GM20000 (cell line): ENCODE measurements around the gene ZFYVE1.

Experiments used
- DNase-seq: peaks from one replicate; pipeline ENCODE4 v3.0.0; 2012; ENCODE audit warnings: low spot score
- CTCF ChIP-seq: IDR thresholded peaks from 2 replicates; pipeline ENCODE4 v1.5.1; 2012; ENCODE audit warnings: mild to moderate bottlenecking, control low read depth; ENCODE audit errors: extremely low read depth, missing control alignments

Gene ZFYVE1

GRCh38 chr14:72948481-72949138, 78.3 kb downstream of the ZFYVE1 start:
- peak; percentile 72 for DNase-seq
- TF ChIP-seq CTCF: peak; percentile 92

- DNase-seq: no peak
- TF ChIP-seq CTCF: no peak
Observed at GRCh38 chr14:72947366-72948160, 79.3 kb downstream of the ZFYVE1 start.

- no peak for DNase-seq
- TF ChIP-seq CTCF: no peak
Observed at GRCh38 chr14:72946491-72946890, 80.4 kb downstream of the ZFYVE1 start.

GRCh38 chr14:72945356-72946027, 81.4 kb downstream of the ZFYVE1 start:
- no peak for DNase-seq
- no peak for TF ChIP-seq CTCF

DNA sequence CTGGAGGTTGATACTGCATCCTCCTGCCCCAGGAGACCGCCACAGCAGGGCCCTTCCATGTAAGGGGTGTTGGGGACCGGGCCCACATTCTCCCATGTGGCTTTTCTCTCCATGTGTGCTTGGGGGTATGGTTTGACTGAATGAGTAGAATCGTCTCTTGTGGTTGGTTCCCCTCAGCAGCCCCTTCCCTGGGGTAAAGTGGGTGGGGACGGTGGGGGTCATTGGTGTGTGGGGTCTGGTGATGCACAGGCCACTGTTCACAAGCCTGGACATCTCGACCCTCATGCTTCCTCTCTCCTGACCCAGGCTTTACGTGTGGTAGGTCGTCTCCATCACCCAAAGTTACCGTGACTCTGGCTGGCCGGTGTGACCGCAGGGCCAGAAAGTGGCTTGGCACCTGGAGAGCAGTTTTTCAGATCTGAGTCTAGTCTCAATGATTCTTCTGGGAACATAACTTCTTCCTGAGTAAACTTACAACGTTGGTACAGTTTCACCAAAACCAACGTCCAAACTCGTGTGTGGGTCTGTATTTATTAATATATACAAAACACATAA, 83.0 kb downstream of the ZFYVE1 start:
- no peak for DNase-seq
- TF ChIP-seq CTCF: no peak

DNA sequence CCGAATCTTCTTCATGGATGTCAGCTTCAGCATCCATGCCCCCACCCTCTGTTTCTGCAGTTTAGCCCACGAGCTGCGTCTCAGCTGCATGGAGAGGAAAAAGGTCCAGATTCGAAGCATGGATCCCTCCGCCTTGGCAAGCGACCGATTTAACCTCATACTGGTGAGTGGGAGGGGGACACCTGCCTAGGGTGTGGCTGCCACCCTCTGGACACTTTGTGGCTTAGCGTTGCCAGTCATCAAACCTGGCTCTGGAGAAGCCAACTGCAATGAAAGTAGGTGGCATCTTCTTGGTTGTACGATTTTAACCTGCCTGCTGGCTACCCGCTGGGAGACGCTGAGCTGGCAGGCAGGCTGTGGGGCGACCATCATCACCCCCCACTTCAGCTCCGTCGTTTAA, 84.0 kb downstream of the ZFYVE1 start:
- no peak for DNase-seq
- TF ChIP-seq CTCF: no peak
